ENCODE data around the gene BDH1. TPM values are rescaled to one million over a fixed set of nuclear protein-coding genes. Genes with fewer than 3 reads are reported as not detected.
"Not testable (repeated sequence)": the region's sequence is repeated elsewhere in the genome, so short reads cannot be mapped to it uniquely, and the experiment has no call there.

BDH1 gene
- total RNA-seq, 1 donor from 2014 or later, result 32.2 TPM

GRCh38 chr3:197575362-197575761, 19.6 kb upstream of the BDH1 start:
- H3K27ac Mint-ChIP-seq (ENCODE audit: unreplicated experiment), result no peak overlapping the region
- TF ChIP-seq CTCF (conservative IDR thresholded peaks at IDR 0.05), result no peak
- DNase-seq (ENCODE audit: low read depth, low spot score), result no peak
- no peaks in the 10 kb centered on the region for H3K4me1 Mint-ChIP-seq
- peaks cover 10% of the 10 kb centered on the region for H3K27me3 Mint-ChIP-seq (ENCODE audit: low read depth)
- peaks cover 13% of the 10 kb centered on the region for H3K9me3 Mint-ChIP-seq
- H3K4me3 Mint-ChIP-seq, result no peak overlapping the region
- H3K36me3 Mint-ChIP-seq (ENCODE audit: low read depth), result peaks cover 6% of the 10 kb centered on the region

GRCh38 chr3:197574396-197574991, 18.7 kb upstream of the BDH1 start:
- H3K4me3 Mint-ChIP-seq; H3K4me1 Mint-ChIP-seq; DNase-seq (ENCODE audit: low read depth, low spot score); H3K27me3 Mint-ChIP-seq (ENCODE audit: low read depth); H3K36me3 Mint-ChIP-seq (ENCODE audit: low read depth); H3K27ac Mint-ChIP-seq (ENCODE audit: unreplicated experiment): not testable (repeated sequence)
- H3K9me3 Mint-ChIP-seq, result peaks cover 12% of the 10 kb centered on the region

GRCh38 chr3:197573048-197573767, 17.4 kb upstream of the BDH1 start:
- Mint-ChIP-seq H3K36me3 (ENCODE audit: low read depth) (peaks cover 1% of the 10 kb centered on the region), H3K4me3 (no peak overlapping the region), H3K27me3 (ENCODE audit: low read depth) (peaks cover 10% of the 10 kb centered on the region), H3K4me1 (peaks cover 8% of the 10 kb centered on the region), H3K27ac (ENCODE audit: unreplicated experiment) (no peak overlapping the region), H3K9me3 (peaks cover 6% of the 10 kb centered on the region)
- no peak for DNase-seq (ENCODE audit: low read depth, low spot score)
- TF ChIP-seq CTCF (conservative IDR thresholded peaks at IDR 0.05), result no peak

- not testable (repeated sequence) for H3K36me3 Mint-ChIP-seq (ENCODE audit: low read depth); DNase-seq (ENCODE audit: low read depth, low spot score); H3K27me3 Mint-ChIP-seq (ENCODE audit: low read depth); H3K4me3 Mint-ChIP-seq; H3K27ac Mint-ChIP-seq (ENCODE audit: unreplicated experiment); H3K9me3 Mint-ChIP-seq
- peaks cover 21% of the 10 kb centered on the region for H3K4me1 Mint-ChIP-seq
These were observed 16.1 kb upstream of the BDH1 start for GRCh38 chr3:197571880-197572172.

- H3K4me1 Mint-ChIP-seq, result peaks cover 21% of the 10 kb centered on the region
- H3K36me3 Mint-ChIP-seq (ENCODE audit: low read depth); DNase-seq (ENCODE audit: low read depth, low spot score); H3K27me3 Mint-ChIP-seq (ENCODE audit: low read depth); H3K9me3 Mint-ChIP-seq; H3K27ac Mint-ChIP-seq (ENCODE audit: unreplicated experiment); H3K4me3 Mint-ChIP-seq: not testable (repeated sequence)
These were observed 15.5 kb upstream of the BDH1 start for GRCh38 chr3:197571074-197571879.

GRCh38 chr3:197569433-197569832, 13.7 kb upstream of the BDH1 start:
- DNase-seq (ENCODE audit: low read depth, low spot score); H3K9me3 Mint-ChIP-seq; H3K36me3 Mint-ChIP-seq (ENCODE audit: low read depth); H3K4me3 Mint-ChIP-seq; H3K27ac Mint-ChIP-seq (ENCODE audit: unreplicated experiment); H3K27me3 Mint-ChIP-seq (ENCODE audit: low read depth): not testable (repeated sequence)
- peaks cover 21% of the 10 kb centered on the region for H3K4me1 Mint-ChIP-seq

- H3K4me1 Mint-ChIP-seq, result peaks cover 21% of the 10 kb centered on the region
- no peak overlapping the region for H3K4me3 Mint-ChIP-seq
- peaks cover 10% of the 10 kb centered on the region for H3K36me3 Mint-ChIP-seq (ENCODE audit: low read depth)
- no peak overlapping the region for H3K27ac Mint-ChIP-seq (ENCODE audit: unreplicated experiment)
- DNase-seq (ENCODE audit: low read depth, low spot score), result no peak
- no peak for TF ChIP-seq CTCF (conservative IDR thresholded peaks at IDR 0.05)
- peaks cover 7% of the 10 kb centered on the region for H3K9me3 Mint-ChIP-seq
- H3K27me3 Mint-ChIP-seq (ENCODE audit: low read depth), result no peaks in the 10 kb centered on the region
These were observed 12.3 kb upstream of the BDH1 start for GRCh38 chr3:197567904-197568681.

- not testable (repeated sequence) for H3K27me3 Mint-ChIP-seq (ENCODE audit: low read depth); DNase-seq (ENCODE audit: low read depth, low spot score)
- H3K36me3 Mint-ChIP-seq (ENCODE audit: low read depth), result peaks cover 18% of the 10 kb centered on the region
These were observed 10.4 kb upstream of the BDH1 start for GRCh38 chr3:197566155-197566554.

More at GRCh38 chr3:197566155-197566554, 10.4 kb upstream of the BDH1 start:
- peaks cover 12% of the 10 kb centered on the region for H3K9me3 Mint-ChIP-seq
- not testable (repeated sequence) for H3K4me3 Mint-ChIP-seq; H3K27ac Mint-ChIP-seq (ENCODE audit: unreplicated experiment)
- H3K4me1 Mint-ChIP-seq, result peaks cover 33% of the 10 kb centered on the region

All from neural crest cell (in vitro differentiated cells).